ENCODE data around the gene JAG1.

Gene JAG1

GRCh38 chr20:10676518-10676917 lies 2.7 kb upstream of the JAG1 start:
- Histone ChIP-seq H3K4me1 (ENCODE audit: control insufficient read depth, low read length) (peaks cover 23% of the 10 kb centered on the region), H3K9me2 (replicated peaks; ENCODE audit: control insufficient read depth, low read length) (no peaks in the 10 kb centered on the region), H3K4me3 (ENCODE audit: low read length) (no peak overlapping the region), H3K9me3 (ENCODE audit: control insufficient read depth, insufficient read depth, low read length) (no peaks in the 10 kb centered on the region), H3K27ac (ENCODE audit: low read depth, low read length) (no peak overlapping the region), H3K36me3 (ENCODE audit: control insufficient read depth, low read length) (no peaks in the 10 kb centered on the region), H3K79me2 (ENCODE audit: control insufficient read depth, low read length) (no peaks in the 10 kb centered on the region), H3K27me3 (ENCODE audit: control insufficient read depth, low read length) (peaks cover 37% of the 10 kb centered on the region), H3K4me2 (ENCODE audit: low read length) (no peak overlapping the region), H3F3A (ENCODE audit: control insufficient read depth, insufficient read depth) (no peaks in the 10 kb centered on the region), H4K20me1 (ENCODE audit: control insufficient read depth, insufficient read depth, low read depth, low read length) (no peaks in the 10 kb centered on the region; the same call in 1 of the 2 replicates)
- TF ChIP-seq, protein P1, sequence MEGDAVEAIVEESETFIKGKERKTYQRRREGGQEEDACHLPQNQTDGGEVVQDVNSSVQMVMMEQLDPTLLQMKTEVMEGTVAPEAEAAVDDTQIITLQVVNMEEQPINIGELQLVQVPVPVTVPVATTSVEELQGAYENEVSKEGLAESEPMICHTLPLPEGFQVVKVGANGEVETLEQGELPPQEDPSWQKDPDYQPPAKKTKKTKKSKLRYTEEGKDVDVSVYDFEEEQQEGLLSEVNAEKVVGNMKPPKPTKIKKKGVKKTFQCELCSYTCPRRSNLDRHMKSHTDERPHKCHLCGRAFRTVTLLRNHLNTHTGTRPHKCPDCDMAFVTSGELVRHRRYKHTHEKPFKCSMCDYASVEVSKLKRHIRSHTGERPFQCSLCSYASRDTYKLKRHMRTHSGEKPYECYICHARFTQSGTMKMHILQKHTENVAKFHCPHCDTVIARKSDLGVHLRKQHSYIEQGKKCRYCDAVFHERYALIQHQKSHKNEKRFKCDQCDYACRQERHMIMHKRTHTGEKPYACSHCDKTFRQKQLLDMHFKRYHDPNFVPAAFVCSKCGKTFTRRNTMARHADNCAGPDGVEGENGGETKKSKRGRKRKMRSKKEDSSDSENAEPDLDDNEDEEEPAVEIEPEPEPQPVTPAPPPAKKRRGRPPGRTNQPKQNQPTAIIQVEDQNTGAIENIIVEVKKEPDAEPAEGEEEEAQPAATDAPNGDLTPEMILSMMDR (IDR thresholded peaks at IDR 0.05; ENCODE audit: low read depth, low read length, poor library complexity, severe bottlenecking) = no peak
- TF ChIP-seq EZH2phosphoT487 (IDR thresholded peaks at IDR 0.05; ENCODE audit: borderline replicate concordance, low read length) = no peak

DNA sequence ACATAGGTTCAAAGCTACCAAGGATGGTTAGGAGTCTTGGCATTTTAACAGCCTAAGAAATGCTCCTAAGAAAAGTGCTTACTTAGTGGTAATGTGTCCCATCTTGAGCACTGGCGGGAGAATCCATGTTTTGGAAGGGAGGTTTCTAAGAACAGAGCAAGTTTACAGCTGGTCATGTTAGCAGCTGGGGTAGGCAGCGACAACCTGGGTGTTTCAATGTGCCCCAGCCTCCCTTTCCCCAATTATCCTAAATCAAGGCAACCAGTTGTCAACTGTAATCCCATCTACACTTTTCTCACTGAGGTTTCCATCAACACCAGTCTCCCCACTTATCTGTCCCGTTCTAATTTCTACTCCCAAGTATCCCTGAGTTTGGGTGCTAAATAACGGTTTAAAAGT lies 1.6 kb upstream of the JAG1 start:
- Histone ChIP-seq H3K4me2 (ENCODE audit: low read length) (no peak overlapping the region), H3K36me3 (ENCODE audit: control insufficient read depth, low read length) (no peaks in the 10 kb centered on the region), H3F3A (ENCODE audit: control insufficient read depth, insufficient read depth) (0 out of 2 replicates have a peak, but pooled peaks cover 3% of the 10 kb centered on the region), H3K4me3 (ENCODE audit: low read length) (no peak overlapping the region), H3K4me1 (ENCODE audit: control insufficient read depth, low read length) (peaks cover 34% of the 10 kb centered on the region), H3K79me2 (ENCODE audit: control insufficient read depth, low read length) (no peaks in the 10 kb centered on the region), H3K9me2 (replicated peaks; ENCODE audit: control insufficient read depth, low read length) (no peaks in the 10 kb centered on the region), H4K20me1 (ENCODE audit: control insufficient read depth, insufficient read depth, low read depth, low read length) (no peaks in the 10 kb centered on the region; the same call in 1 of the 2 replicates), H3K27ac (ENCODE audit: low read depth, low read length) (no peak overlapping the region), H3K9me3 (ENCODE audit: control insufficient read depth, insufficient read depth, low read length) (no peaks in the 10 kb centered on the region), H3K27me3 (ENCODE audit: control insufficient read depth, low read length) (peaks cover 45% of the 10 kb centered on the region)
- no peak for TF ChIP-seq EZH2phosphoT487 (IDR thresholded peaks at IDR 0.05; ENCODE audit: borderline replicate concordance, low read length)
- TF ChIP-seq, protein P1 (IDR thresholded peaks at IDR 0.05; ENCODE audit: low read depth, low read length, poor library complexity, severe bottlenecking) = no peak

GRCh38 chr20:10674684-10675449 lies 1.1 kb upstream of the JAG1 start:
- H3K27ac ChIP-seq (ENCODE audit: low read depth, low read length) = no peak overlapping the region

More at GRCh38 chr20:10674684-10675449, 1.1 kb upstream of the JAG1 start:
- 0 out of 2 replicates have a peak, but pooled peaks cover 3% of the 10 kb centered on the region for H3F3A ChIP-seq (ENCODE audit: control insufficient read depth, insufficient read depth)
- no peaks in the 10 kb centered on the region for H3K9me3 ChIP-seq (ENCODE audit: control insufficient read depth, insufficient read depth, low read length)
- peak overlapping the region; percentile 74 for H3K4me3 ChIP-seq (ENCODE audit: low read length)
- H3K36me3 ChIP-seq (ENCODE audit: control insufficient read depth, low read length) = no peaks in the 10 kb centered on the region
- H4K20me1 ChIP-seq (ENCODE audit: control insufficient read depth, insufficient read depth, low read depth, low read length) = no peaks in the 10 kb centered on the region; the same call in 1 of the 2 replicates
- TF ChIP-seq, protein P1 (IDR thresholded peaks at IDR 0.05; ENCODE audit: low read depth, low read length, poor library complexity, severe bottlenecking) = peak; percentile 54
- TF ChIP-seq EZH2phosphoT487 (IDR thresholded peaks at IDR 0.05; ENCODE audit: borderline replicate concordance, low read length) = no peak
- peaks cover 51% of the 10 kb centered on the region for H3K27me3 ChIP-seq (ENCODE audit: control insufficient read depth, low read length)
- no peaks in the 10 kb centered on the region for H3K9me2 ChIP-seq (replicated peaks; ENCODE audit: control insufficient read depth, low read length)
- peak overlapping the region; percentile 67 for H3K4me2 ChIP-seq (ENCODE audit: low read length)
- peaks cover 40% of the 10 kb centered on the region for H3K4me1 ChIP-seq (ENCODE audit: control insufficient read depth, low read length)
- no peaks in the 10 kb centered on the region for H3K79me2 ChIP-seq (ENCODE audit: control insufficient read depth, low read length)

Measured in DOHH2 (cell line).